ENCODE data around the gene NPB.

The NPB gene

DNA sequence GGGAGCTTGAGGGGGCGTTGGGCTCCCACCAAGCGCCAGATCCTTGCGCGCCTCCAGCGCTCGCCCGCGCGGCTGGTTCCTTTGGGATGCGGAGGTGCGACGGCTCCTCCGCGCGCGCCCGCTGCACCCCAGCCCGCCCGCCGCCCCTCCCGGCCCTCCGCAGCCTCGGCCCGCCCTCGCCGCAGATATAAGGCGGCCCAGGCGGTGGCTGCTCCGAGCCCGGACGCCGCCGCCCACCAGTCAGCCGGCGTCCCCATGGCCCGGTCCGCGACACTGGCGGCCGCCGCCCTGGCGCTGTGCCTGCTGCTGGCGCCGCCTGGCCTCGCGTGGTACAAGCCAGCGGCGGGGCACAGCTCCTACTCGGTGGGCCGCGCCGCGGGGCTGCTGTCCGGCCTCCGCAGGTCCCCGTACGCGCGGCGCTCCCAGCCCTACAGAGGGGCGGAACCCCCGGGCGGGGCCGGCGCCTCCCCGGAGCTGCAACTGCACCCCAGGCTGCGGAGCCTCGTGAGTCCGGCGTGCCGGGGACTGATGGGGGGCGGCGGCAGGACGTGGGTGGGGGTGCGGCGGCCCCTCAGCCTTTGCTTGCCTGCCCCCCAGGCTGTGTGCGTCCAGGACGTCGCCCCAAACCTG lies at the start of gene NPB:
Gene NPB (plus strand): TSS at position 216 of the 630 bp plus-strand sequence. CDS start 40 bp downstream, at position 256.
- DNase-seq: no peak

DNA sequence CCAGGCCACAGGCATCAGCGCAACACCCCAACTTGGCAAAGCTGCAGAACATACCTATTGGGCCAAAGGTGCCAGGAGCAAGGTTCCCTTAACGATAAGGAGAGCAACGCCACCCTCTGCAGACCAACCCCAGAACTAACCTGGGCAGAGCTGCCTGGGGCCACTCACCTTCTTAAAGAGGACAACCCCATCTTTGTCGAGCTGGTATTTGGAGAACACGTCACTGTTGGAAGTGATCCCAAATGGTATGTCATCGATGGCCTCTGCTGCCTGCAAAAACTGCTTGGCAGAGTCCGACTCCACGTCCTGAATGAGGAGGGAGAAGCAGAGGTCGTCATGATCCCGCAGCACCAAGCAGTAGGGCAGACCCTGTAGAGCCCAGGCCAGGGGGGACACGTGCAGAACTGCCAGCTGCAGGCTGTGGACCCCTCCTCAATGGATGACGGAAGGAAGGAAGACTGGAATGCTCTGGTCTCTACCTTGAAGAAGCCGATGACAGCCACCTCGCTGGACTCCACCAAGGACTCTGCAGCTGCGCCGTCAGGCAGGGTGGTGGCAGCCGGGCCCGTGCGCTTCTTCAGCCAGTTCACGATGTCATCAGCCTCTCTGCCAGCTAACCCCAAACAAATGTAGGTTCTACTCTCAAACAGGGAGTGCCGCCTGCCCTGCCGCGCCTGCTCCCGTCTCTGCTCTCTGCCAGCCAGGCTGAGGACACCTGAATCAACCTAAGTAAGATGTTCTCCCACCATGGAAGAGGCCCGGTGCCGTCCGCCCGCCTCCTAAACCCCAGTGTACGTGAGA lies 46.9 kb upstream of the NPB start:
- no peak for DNase-seq

- DNase-seq: no peak
These were observed 43.7 kb upstream of the NPB start for GRCh38 chr17:81858170-81858966.

- DNase-seq: no peak
These were observed 42.8 kb upstream of the NPB start for GRCh38 chr17:81858967-81859905.

DNA sequence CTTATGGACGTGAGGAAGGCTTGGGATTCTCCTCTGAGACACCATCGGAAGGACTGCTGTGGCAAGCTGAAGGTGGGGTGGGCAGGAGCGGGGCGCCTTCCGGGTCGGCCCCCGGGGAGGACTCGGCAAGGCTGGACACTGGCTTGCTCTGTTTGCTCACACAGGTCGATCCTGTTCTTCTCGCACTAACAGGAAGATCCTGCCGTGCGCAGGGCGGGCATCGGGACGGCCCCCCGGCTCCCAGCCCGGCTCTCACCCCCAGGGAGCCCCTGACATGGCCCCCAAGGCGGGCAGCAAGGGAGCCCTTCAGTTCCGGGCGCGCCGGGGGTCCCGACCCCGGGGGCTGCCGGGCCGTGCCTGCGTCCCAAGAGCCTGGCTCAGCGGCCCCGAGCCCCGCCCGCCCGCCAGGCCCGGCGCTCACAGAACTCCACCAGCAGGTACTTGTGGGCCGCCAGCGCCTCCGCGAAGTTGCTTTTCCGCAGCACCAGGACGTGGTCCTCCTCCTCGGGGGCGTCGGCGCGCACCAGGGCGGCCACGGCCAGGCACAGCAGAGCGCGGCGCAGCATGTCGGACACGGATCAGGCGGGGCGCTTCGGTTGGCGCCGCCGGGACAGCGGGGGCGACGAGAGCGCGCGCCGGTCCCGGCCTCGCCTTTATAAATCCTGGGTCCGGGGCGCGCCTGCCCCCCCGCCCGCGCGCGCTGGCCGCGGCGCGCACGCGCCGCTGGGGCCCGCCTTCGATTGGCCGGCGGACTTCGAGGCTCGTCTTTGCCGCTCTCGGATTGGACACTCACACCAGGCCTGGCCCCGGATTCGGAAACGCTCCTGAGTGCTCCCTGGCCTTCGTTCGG lies 41.9 kb upstream of the NPB start, which contains the start of gene P4HB:
Gene P4HB (minus strand): TSS at position 630 of the 850 bp plus-strand sequence. CDS start 64 bp downstream, at position 566.
- DNase-seq: no peak

DNA sequence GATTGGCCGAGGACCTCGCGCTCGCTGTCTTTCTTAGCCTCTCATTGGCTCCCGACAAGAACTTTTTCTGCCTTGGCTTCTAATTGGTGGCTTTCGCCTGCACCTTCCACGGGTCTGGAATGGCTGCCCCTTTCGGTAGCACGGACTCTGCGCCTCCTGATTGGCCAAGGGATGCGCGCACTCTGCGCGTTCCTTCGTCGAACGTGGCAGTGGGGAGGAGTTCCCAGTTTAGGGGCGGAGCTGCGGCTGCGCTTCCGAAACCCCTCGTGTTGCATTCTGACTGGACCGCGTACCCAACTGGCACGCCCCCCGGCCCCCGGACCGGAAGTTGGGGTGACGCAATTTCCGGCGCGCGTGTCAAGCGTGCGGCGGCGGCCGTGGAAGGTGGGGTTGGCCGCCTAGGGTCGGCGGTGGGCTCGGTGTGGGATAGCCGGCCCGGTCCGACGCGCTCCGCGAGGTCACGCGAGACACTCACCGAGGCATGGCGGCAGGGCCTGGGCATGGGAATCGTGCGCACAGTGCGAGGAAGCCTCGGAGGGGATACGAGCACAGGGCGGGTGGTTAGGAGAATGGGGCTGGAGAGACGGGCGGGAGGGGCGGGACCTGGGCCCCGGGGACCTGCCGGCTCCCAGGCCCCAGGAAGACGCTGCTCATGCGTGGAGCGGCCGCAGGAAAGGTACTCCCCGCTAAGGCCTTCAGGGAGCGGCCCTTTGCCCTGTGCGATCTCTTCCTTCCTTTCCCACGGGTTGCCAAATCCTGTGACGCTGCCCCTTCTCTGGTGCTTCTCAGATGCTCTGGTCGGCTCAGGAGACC lies 41.1 kb upstream of the NPB start:
- DNase-seq: peak; percentile 100

GRCh38 chr17:81863123-81863675 lies 38.8 kb upstream of the NPB start:
- DNase-seq: no peak

GRCh38 chr17:81863833-81864768 lies 37.9 kb upstream of the NPB start:
- no peak for DNase-seq

GRCh38 chr17:81865358-81865732 lies 36.7 kb upstream of the NPB start:
- no peak for DNase-seq

GRCh38 chr17:81865733-81866439 lies 36.2 kb upstream of the NPB start:
- DNase-seq: no peak

- DNase-seq: peak in 1 of 2 donors; percentile 38
These were observed 35.4 kb upstream of the NPB start for GRCh38 chr17:81866440-81867169.

GRCh38 chr17:81867170-81867990 lies 34.7 kb upstream of the NPB start:
- no peak for DNase-seq

DNA sequence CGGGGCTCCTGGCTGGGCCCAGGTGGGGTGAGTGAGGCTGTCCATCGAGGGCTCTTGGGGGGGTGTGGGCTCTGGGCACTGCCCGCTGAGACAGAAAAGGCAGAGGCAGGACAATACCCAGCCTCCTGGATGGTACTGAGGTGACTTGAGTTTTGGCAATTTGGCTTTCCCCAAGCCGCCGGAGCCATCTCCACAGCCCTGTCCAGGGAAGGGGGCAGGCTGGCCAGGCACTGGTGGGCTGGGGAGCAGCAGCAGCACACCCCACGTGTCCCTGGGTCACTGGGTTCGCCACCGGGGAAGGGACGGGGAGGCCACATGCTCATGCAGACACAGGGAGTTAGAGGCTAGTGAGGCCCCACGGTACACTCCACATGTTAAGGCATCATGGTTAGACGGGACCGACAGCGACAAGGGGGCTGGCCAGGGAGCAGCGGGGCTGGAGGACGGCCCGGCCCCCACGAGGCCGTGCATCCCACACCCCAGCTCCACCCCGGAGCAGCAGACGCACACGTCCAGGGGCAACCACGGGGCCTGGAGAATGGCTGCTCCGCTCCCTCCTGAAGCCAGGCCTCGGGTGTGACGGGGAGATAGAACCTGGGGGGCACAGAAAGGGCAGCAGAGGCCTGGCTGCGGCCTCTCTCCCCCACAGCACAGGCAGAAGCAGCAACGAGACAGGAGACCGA lies 33.9 kb upstream of the NPB start:
- DNase-seq: no peak

DNA sequence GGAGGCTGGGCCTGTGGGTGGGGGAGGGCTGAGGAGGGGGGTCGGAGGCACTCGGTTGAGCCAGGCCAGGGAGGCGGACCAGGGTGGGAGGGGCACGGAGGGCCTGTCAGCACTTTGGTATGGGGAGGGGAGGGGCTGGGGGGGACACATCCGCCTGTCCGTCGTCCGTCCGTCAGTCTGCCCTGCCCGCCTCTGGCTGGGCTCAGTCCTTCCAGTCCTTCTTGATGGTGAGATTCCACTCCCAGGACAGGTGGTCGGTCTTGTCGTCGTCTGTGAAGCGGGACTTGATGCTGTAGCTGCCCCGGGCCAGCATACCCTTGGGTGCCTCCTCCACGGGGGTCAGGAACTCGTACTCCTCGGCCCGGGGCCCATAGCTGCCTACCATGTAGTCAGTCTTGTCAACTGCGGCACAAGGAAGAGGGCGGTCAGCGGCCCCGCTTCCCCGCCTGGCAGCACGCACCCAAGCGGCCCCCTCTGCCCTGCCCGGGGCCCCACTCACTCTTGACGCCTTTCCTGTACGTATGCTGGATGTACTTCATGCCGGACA lies 33.3 kb upstream of the NPB start:
- no peak for DNase-seq
